Measurements from ENCODE around the gene VSTM2L. TPM values are rescaled to one million over a fixed set of nuclear protein-coding genes. Genes with fewer than 3 reads are reported as not detected.

The VSTM2L gene
- total RNA-seq, 1 donor from 2014 or later = 15.9 TPM

- no peak for DNase-seq
- Mint-ChIP-seq H3K36me3 (ENCODE audit: unreplicated experiment) (peaks cover 4% of the 10 kb centered on the region), H3K4me3 (ENCODE audit: unreplicated experiment) (peak overlapping the region; percentile 51), H3K27ac (ENCODE audit: unreplicated experiment) (no peak overlapping the region), H3K9me3 (ENCODE audit: unreplicated experiment) (peaks cover 9% of the 10 kb centered on the region), H3K27me3 (ENCODE audit: unreplicated experiment) (peaks cover 8% of the 10 kb centered on the region), H3K4me1 (ENCODE audit: low read depth, unreplicated experiment) (peaks cover 33% of the 10 kb centered on the region)
- TF ChIP-seq, protein P1, sequence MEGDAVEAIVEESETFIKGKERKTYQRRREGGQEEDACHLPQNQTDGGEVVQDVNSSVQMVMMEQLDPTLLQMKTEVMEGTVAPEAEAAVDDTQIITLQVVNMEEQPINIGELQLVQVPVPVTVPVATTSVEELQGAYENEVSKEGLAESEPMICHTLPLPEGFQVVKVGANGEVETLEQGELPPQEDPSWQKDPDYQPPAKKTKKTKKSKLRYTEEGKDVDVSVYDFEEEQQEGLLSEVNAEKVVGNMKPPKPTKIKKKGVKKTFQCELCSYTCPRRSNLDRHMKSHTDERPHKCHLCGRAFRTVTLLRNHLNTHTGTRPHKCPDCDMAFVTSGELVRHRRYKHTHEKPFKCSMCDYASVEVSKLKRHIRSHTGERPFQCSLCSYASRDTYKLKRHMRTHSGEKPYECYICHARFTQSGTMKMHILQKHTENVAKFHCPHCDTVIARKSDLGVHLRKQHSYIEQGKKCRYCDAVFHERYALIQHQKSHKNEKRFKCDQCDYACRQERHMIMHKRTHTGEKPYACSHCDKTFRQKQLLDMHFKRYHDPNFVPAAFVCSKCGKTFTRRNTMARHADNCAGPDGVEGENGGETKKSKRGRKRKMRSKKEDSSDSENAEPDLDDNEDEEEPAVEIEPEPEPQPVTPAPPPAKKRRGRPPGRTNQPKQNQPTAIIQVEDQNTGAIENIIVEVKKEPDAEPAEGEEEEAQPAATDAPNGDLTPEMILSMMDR (IDR thresholded peaks at IDR 0.05; ENCODE audit: partially characterized antibody, unreplicated experiment) = no peak
Measured at GRCh38 chr20:37875460-37876175, 27.3 kb upstream of the VSTM2L start.

DNA sequence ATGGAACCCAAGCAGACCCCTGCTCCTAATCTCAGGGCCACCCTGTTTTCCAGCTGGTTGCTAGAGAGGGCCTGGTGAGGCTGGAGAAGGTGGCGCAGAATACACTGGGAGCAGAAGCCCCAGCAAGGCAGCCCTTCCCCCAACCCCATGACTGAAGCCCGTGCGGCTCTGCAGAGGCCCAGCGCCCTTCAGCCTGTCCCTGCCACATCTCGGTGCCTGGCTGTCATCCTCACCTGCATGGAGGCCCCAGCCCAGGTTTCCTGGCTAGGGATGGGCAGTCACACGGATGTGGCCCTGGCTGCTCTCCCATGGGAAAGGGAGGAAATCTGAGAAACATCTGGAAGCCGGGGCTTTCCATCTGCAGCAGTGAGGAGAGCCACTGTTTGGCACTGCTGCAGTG lies 26.1 kb upstream of the VSTM2L start:
- H3K27ac Mint-ChIP-seq (ENCODE audit: unreplicated experiment) = no peak overlapping the region
- TF ChIP-seq, protein P1 (IDR thresholded peaks at IDR 0.05; ENCODE audit: partially characterized antibody, unreplicated experiment) = no peak

GRCh38 chr20:37877832-37878772 lies 24.8 kb upstream of the VSTM2L start:
- Mint-ChIP-seq H3K27ac (ENCODE audit: unreplicated experiment) (no peak overlapping the region), H3K36me3 (ENCODE audit: unreplicated experiment) (peaks cover 4% of the 10 kb centered on the region), H3K4me1 (ENCODE audit: low read depth, unreplicated experiment) (peaks cover 49% of the 10 kb centered on the region), H3K4me3 (ENCODE audit: unreplicated experiment) (no peak overlapping the region), H3K27me3 (ENCODE audit: unreplicated experiment) (peaks cover 17% of the 10 kb centered on the region), H3K9me3 (ENCODE audit: unreplicated experiment) (peaks cover 18% of the 10 kb centered on the region)
- TF ChIP-seq, protein P1 (IDR thresholded peaks at IDR 0.05; ENCODE audit: partially characterized antibody, unreplicated experiment) = no peak
- no peak for DNase-seq

More for the DNA sequence above, 26.1 kb upstream of the VSTM2L start:
- H3K27me3 Mint-ChIP-seq (ENCODE audit: unreplicated experiment) = peaks cover 14% of the 10 kb centered on the region
- H3K4me1 Mint-ChIP-seq (ENCODE audit: low read depth, unreplicated experiment) = peaks cover 37% of the 10 kb centered on the region
- H3K9me3 Mint-ChIP-seq (ENCODE audit: unreplicated experiment) = peaks cover 18% of the 10 kb centered on the region
- H3K36me3 Mint-ChIP-seq (ENCODE audit: unreplicated experiment) = peaks cover 4% of the 10 kb centered on the region
- H3K4me3 Mint-ChIP-seq (ENCODE audit: unreplicated experiment) = no peak overlapping the region
- no peak for DNase-seq

GRCh38 chr20:37878835-37879599 lies 23.9 kb upstream of the VSTM2L start:
- H3K4me3 Mint-ChIP-seq (ENCODE audit: unreplicated experiment) = no peak overlapping the region
- H3K27me3 Mint-ChIP-seq (ENCODE audit: unreplicated experiment) = peaks cover 17% of the 10 kb centered on the region
- TF ChIP-seq, protein P1 (IDR thresholded peaks at IDR 0.05; ENCODE audit: partially characterized antibody, unreplicated experiment) = no peak
- peaks cover 50% of the 10 kb centered on the region for H3K4me1 Mint-ChIP-seq (ENCODE audit: low read depth, unreplicated experiment)
- peaks cover 18% of the 10 kb centered on the region for H3K9me3 Mint-ChIP-seq (ENCODE audit: unreplicated experiment)
- H3K36me3 Mint-ChIP-seq (ENCODE audit: unreplicated experiment) = peaks cover 4% of the 10 kb centered on the region
- DNase-seq = no peak
- peak overlapping the region; percentile 39 for H3K27ac Mint-ChIP-seq (ENCODE audit: unreplicated experiment)

Measured in glutamatergic neuron (in vitro differentiated cells).